Measurements from ENCODE around the gene KLK12. TPM values are rescaled to one million over a fixed set of nuclear protein-coding genes. Genes with fewer than 3 reads are reported as not detected.

The KLK12 gene
- total RNA-seq, 1 experiment from 2014 or later, result not detected

- BruUV-seq (replicated peaks), result no TSS peak
- no peak within 1 kb of the TSS for H3K27ac Mint-ChIP-seq (ENCODE audit: unreplicated experiment)
- DNase-seq, result no peak
- H3K4me1 Mint-ChIP-seq (ENCODE audit: low read depth, unreplicated experiment), result no peaks in the 10 kb centered on the region
- CTCF ChIA-PET, result no interaction called here
- Histone ChIP-seq H3K36me3 (ENCODE audit: control insufficient read depth, insufficient read depth, low read length) (no peaks in the 10 kb centered on the region), H3K4me3 (ENCODE audit: low read depth, low read length) (no peak within 1 kb of the TSS), H3K9me3 (no peaks in the 10 kb centered on the region), H3K4me1 (no peaks in the 10 kb centered on the region), H3K27me3 (replicated peaks; ENCODE audit: control insufficient read depth, insufficient read depth, low read length) (no peaks in the 10 kb centered on the region)
- H3K36me3 Mint-ChIP-seq (ENCODE audit: insufficient read depth, unreplicated experiment), result no peaks in the 10 kb centered on the region
- H3K27me3 Mint-ChIP-seq (ENCODE audit: insufficient read depth, unreplicated experiment), result peaks cover 19% of the 10 kb centered on the region
- H3K4me3 Mint-ChIP-seq (ENCODE audit: unreplicated experiment), result no peak within 1 kb of the TSS
- TF ChIP-seq CTCF (IDR thresholded peaks at IDR 0.05; ENCODE audit: insufficient read depth in 1 of 2, low read depth in 1 of 2, low read length in 1 of 2, severe bottlenecking in 1 of 2, unreplicated experiment in 1 of 2), result no peak
- no peaks in the 10 kb centered on the region for H3K9me3 Mint-ChIP-seq (ENCODE audit: unreplicated experiment)
- POLR2A ChIA-PET, result no interaction called here
- intact Hi-C loops (cut with micrococcal nuclease; ENCODE audit: unreplicated experiment), result no loop called here
Observed at GRCh38 chr19:50983625-50984292, 51.0 kb downstream of the KLK12 start, which contains the start of gene KLK7. TSS of gene KLK7 (minus strand) at chr19:50983917. CDS start at chr19:50982399, 1,518 bp downstream.

- peaks cover 12% of the 10 kb centered on the region for H3K27me3 Mint-ChIP-seq (ENCODE audit: insufficient read depth, unreplicated experiment)
- H3K36me3 Mint-ChIP-seq (ENCODE audit: insufficient read depth, unreplicated experiment), result no peaks in the 10 kb centered on the region
- H3K27ac Mint-ChIP-seq (ENCODE audit: unreplicated experiment), result no peak overlapping the region
- intact Hi-C loops (cut with micrococcal nuclease; ENCODE audit: unreplicated experiment), result no loop called here
- no peaks in the 10 kb centered on the region for H3K4me1 Mint-ChIP-seq (ENCODE audit: low read depth, unreplicated experiment)
- no peaks in the 10 kb centered on the region for H3K9me3 ChIP-seq
- H3K27me3 ChIP-seq (replicated peaks; ENCODE audit: control insufficient read depth, insufficient read depth, low read length), result no peaks in the 10 kb centered on the region
- ChIA-PET POLR2A (interaction anchor here (0.5 kb wide), 1 partner anchor 112 kb away, joined by 11 read pairs; no protein-coding TSS in a partner anchor), CTCF (no interaction called here)
- no TSS peak for BruUV-seq (replicated peaks)
- DNase-seq, result no peak
- no peaks in the 10 kb centered on the region for H3K36me3 ChIP-seq (ENCODE audit: control insufficient read depth, insufficient read depth, low read length)
- no peak overlapping the region for H3K4me3 Mint-ChIP-seq (ENCODE audit: unreplicated experiment)
- no peaks in the 10 kb centered on the region for H3K9me3 Mint-ChIP-seq (ENCODE audit: unreplicated experiment)
- H3K4me1 ChIP-seq, result peaks cover 10% of the 10 kb centered on the region; the same call in 1 of the 2 replicates
- H3K4me3 ChIP-seq (ENCODE audit: low read depth, low read length), result no peak overlapping the region
- TF ChIP-seq CTCF (IDR thresholded peaks at IDR 0.05; ENCODE audit: insufficient read depth in 1 of 2, low read depth in 1 of 2, low read length in 1 of 2, severe bottlenecking in 1 of 2, unreplicated experiment in 1 of 2), result no peak
Observed at GRCh38 chr19:50982186-50982585, 52.6 kb downstream of the KLK12 start.

DNA sequence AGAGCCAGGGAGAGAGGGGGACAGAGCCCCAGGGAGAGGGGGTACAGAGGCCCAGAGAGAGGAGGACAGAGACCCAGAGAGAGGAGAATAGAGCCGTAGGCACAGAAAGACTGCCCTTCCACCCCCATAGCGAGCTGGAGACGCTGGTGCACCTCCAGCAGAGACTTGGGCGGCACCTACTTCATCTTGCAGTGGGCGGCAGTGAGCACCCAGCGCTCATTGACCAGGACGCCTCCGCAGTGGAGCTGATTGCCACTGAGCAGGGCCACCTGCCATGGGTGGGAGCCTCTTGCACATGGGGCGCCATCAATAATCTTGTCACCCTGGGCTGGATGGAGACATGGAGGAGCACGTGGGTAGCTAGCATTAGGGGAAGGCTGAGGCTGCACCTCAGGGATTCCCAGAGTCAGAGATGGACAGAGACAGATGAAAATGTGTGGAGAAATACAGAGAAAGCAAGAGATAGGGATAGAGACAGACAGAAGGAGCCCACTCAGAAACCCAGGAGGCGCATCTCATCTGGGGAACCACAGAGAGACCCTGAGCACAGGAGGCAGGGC lies 53.1 kb downstream of the KLK12 start:
- Mint-ChIP-seq H3K27me3 (ENCODE audit: insufficient read depth, unreplicated experiment) (peaks cover 12% of the 10 kb centered on the region), H3K27ac (ENCODE audit: unreplicated experiment) (no peak overlapping the region), H3K4me1 (ENCODE audit: low read depth, unreplicated experiment) (no peaks in the 10 kb centered on the region), H3K9me3 (ENCODE audit: unreplicated experiment) (no peaks in the 10 kb centered on the region), H3K4me3 (ENCODE audit: unreplicated experiment) (no peak overlapping the region), H3K36me3 (ENCODE audit: insufficient read depth, unreplicated experiment) (no peaks in the 10 kb centered on the region)
- BruUV-seq (replicated peaks), result no TSS peak
- intact Hi-C loops (cut with micrococcal nuclease; ENCODE audit: unreplicated experiment), result no loop called here
- no peak for TF ChIP-seq CTCF (IDR thresholded peaks at IDR 0.05; ENCODE audit: insufficient read depth in 1 of 2, low read depth in 1 of 2, low read length in 1 of 2, severe bottlenecking in 1 of 2, unreplicated experiment in 1 of 2)
- no peaks in the 10 kb centered on the region for H3K9me3 ChIP-seq
- peaks cover 10% of the 10 kb centered on the region; the same call in 1 of the 2 replicates for H3K4me1 ChIP-seq
- POLR2A ChIA-PET, result interaction anchor here (0.5 kb wide), 1 partner anchor 113 kb away, joined by 11 read pairs; no protein-coding TSS in a partner anchor
- H3K36me3 ChIP-seq (ENCODE audit: control insufficient read depth, insufficient read depth, low read length), result no peaks in the 10 kb centered on the region
- DNase-seq, result no peak
- no peak overlapping the region for H3K4me3 ChIP-seq (ENCODE audit: low read depth, low read length)
- CTCF ChIA-PET, result no interaction called here
- no peaks in the 10 kb centered on the region for H3K27me3 ChIP-seq (replicated peaks; ENCODE audit: control insufficient read depth, insufficient read depth, low read length)

All from Caco-2 (cell line).